Cortex of kidney (tissue), 1 donor: ENCODE results near the gene OR5A2.
"Not testable (repeated sequence)": the region's sequence is repeated elsewhere in the genome, so short reads cannot be mapped to it uniquely, and the experiment has no call there.

Experiments
- DNase-seq: peaks from one replicate; lab custom pipeline; 2025; lab: John Stamatoyannopoulos, UW

Gene OR5A2

GRCh38 chr11:59394186-59394585, 32.0 kb downstream of the OR5A2 start:
- DNase-seq: no peak

- DNase-seq: no peak
These were observed 45.8 kb downstream of the OR5A2 start for GRCh38 chr11:59380263-59381059.

DNA sequence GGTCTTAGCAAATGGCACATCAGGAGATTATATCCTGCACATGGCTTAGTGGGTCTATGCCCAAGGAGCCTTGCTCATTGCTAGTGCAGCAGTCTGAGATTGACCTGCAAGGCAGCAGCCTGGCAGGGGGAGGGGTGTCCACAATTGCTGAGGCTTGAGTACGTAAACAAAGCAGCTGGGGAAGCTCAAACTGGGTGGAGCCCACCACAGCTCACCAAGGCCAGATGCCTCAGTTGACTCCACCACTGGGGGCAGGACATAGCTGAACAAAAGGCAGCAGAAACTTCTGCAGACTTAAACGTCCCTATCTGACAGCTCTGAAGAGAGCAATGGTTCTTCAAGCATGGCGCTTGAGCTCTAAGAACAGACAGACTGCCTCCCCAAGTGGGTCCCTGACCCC, 53.9 kb downstream of the OR5A2 start:
- DNase-seq: not testable (repeated sequence)

DNA sequence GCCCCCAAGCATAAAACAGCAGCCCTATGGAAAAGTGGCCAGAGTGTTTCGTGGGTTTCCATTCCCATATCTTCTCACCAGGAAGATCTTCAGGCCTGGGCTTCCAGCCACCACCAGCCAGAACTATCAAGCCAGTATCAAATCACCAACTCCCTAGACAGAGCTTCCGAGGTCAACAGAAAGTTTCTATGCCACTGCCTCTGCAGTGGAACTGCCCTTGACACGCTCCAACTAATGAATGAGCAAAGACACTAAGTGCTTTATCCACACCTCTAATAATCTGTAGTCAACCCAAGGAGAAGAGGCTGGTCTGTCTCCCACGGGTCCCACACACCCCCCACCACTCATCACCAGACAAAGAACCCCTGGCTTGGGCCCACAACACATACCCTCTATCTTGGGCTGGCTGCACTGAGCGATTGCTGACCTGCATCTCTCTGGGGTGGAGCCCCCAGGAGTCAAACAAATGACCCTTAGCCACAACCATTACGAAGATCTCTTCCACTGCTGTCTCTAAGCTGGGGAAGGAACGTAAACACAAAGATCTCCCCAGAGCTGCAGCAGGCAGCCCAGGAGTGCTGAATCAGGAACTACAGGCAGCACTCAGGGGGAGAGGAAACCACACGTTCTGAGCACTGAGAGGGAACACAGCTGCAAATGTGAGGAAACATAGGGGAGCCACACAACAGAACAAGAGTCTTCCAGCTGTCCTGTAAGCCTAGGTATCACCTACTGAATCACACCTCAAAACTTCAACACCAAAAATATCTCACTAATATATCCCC, 57.8 kb downstream of the OR5A2 start:
- no peak for DNase-seq
